Aorta (tissue), 5 donors: ENCODE results near the gene IFIT3. TPM values are rescaled to one million over a fixed set of nuclear protein-coding genes. Genes with fewer than 3 reads are reported as not detected.

Source experiments
- ATAC-seq: fragments of 200-7000 bp; cut with Tn5 transposase; one replicate; pipeline ENCODE4 v1.9.1; 2022; ENCODE audit warnings: moderate library complexity; ENCODE audit not compliant: low FRiP score
- DNase-seq, 2 donors: peaks; one replicate each; pipeline ENCODE4 v3.0.0-alpha.2; 2020
- H3K27ac ChIP-seq, 2 donors: one replicate each; pipeline ENCODE4 v1.5.1; 2013; ENCODE audit warnings: low read length in 2 of 2, mild to moderate bottlenecking in 2 of 2, moderate library complexity in 2 of 2, control low read depth in 1 of 2, inconsistent platforms in 1 of 2, low read depth in 1 of 2
- H3K27me3 ChIP-seq, 2 donors: one replicate each; pipeline ENCODE4 v1.6.1; 2013; ENCODE audit warnings: control low read depth in 1 of 2, low read length in 1 of 2, mild to moderate bottlenecking in 1 of 2, moderate library complexity in 1 of 2; ENCODE audit not compliant: insufficient read depth in 2 of 2, control insufficient read depth in 1 of 2
- H3K36me3 ChIP-seq, 2 donors: one replicate each; pipeline ENCODE4 v1.6.1; 2013; ENCODE audit warnings: control low read depth in 1 of 2, low read length in 1 of 2, mild to moderate bottlenecking in 1 of 2; ENCODE audit not compliant: insufficient read depth in 2 of 2, control insufficient read depth in 1 of 2
- H3K4me1 ChIP-seq, 2 donors: one replicate each; pipeline ENCODE4 v1.6.1; 2013; ENCODE audit warnings: low read length in 2 of 2, control low read depth in 1 of 2, mild to moderate bottlenecking in 1 of 2, moderate library complexity in 1 of 2; ENCODE audit not compliant: insufficient read depth in 2 of 2, control insufficient read depth in 1 of 2
- H3K4me3 ChIP-seq, 2 donors: one replicate each; pipeline ENCODE4 v1.5.1; 2013; ENCODE audit warnings: low read length in 2 of 2, control low read depth in 1 of 2, mild to moderate bottlenecking in 1 of 2
- H3K9me3 ChIP-seq: one replicate; pipeline ENCODE4 v1.6.1; 2013; ENCODE audit warnings: mild to moderate bottlenecking, low read length; ENCODE audit not compliant: control insufficient read depth
- WGBS, 2 donors: extraction: QIAGEN DNeasy Blood & Tissue Kit; methylation state at CpG; one replicate each; pipeline ENCODE4 v1.1.7; 2013; 5-methylcytosine and 5-hydroxymethylcytosine counted together
- intact Hi-C, 2 donors: fragments of 100-400 bp; cut with DNase I; formaldehyde crosslinking; loops; one replicate each; pipeline versions ENCODE4 v1.14.2 to v1.15.0; 2022
- polyA plus RNA-seq, 2 donors: library from polyadenylated mRNA; stranded (reverse); fragments of 200-250 nt; gene quantifications; one replicate each; pipeline ENCODE4 v1.2.3, GENCODE V29; 2013
- total RNA-seq, 2 donors: library from RNA; stranded (reverse); fragmentation: NEBNext Ultra II Directional; extraction: Animal tissue kit (Norgen Biotek cat#: 25700); gene quantifications; one replicate each; pipeline ENCODE4 v1.2.1, GENCODE V29; 2021
- donor health status: healthy with polysubstance abuse.
- donor health status: Bipolar disorder and iron deficiency.
- donor health status: DM: no; HTN: no; CAD: no.
- donor health status: DM: no; HTN: no; CAD: no.
- donor health status: DM: yes; HTN: yes; CAD: no.

IFIT3 gene
- total and polyA plus RNA-seq, 4 donors: 14.2 to 19.0 (median 15.4) TPM

- H3K9me3 ChIP-seq: no peaks in the 10 kb centered on the region
- no peak within 1 kb of the TSS for H3K27ac ChIP-seq
- ATAC-seq (no peak), DNase-seq (no peak)
- H3K4me3 ChIP-seq: no peak within 1 kb of the TSS
- 94% methylated on average over 5 of the region's 5 CpGs for WGBS, 2 donors
- H3K4me1 ChIP-seq: peaks cover 6 to 7% of the 10 kb centered on the region in 2 donors
- intact Hi-C loops: no loop called here
- no peaks in the 10 kb centered on the region for H3K36me3 ChIP-seq
- no peaks in the 10 kb centered on the region for H3K27me3 ChIP-seq
Measured at GRCh38 chr10:89377705-89378637, 50.2 kb downstream of the IFIT3 start, which contains the start of gene IFIT1B. Gene IFIT1B (plus strand): TSS chr10:89378056. CDS start chr10:89378136, 80 bp downstream.

- intact Hi-C loops: no loop called here
- Histone ChIP-seq H3K36me3 (no peaks in the 10 kb centered on the region), H3K4me1 (peaks cover 6 to 7% of the 10 kb centered on the region in 2 donors), H3K27me3 (no peaks in the 10 kb centered on the region), H3K9me3 (no peaks in the 10 kb centered on the region), H3K27ac (no peak overlapping the region), H3K4me3 (no peak overlapping the region)
- ATAC-seq (no peak), DNase-seq (no peak)
Measured at GRCh38 chr10:89379103-89379502, 51.3 kb downstream of the IFIT3 start.

GRCh38 chr10:89382757-89383156 is 55.0 kb downstream of the IFIT3 start:
- DNase-seq: no peak
- intact Hi-C loops: no loop called here
- no peak overlapping the region for H3K4me3 ChIP-seq
- no peaks in the 10 kb centered on the region for H3K9me3 ChIP-seq
- no peak for ATAC-seq
- no peaks in the 10 kb centered on the region for H3K36me3 ChIP-seq
- H3K27me3 ChIP-seq: no peaks in the 10 kb centered on the region
- H3K27ac ChIP-seq: no peak overlapping the region
- 85 to 88% methylated on average over 1 of the region's 1 CpG for WGBS, 2 donors
- no peaks in the 10 kb centered on the region for H3K4me1 ChIP-seq

- Histone ChIP-seq H3K27ac (no peak overlapping the region), H3K9me3 (no peaks in the 10 kb centered on the region), H3K4me3 (no peak overlapping the region), H3K27me3 (no peaks in the 10 kb centered on the region), H3K4me1 (no peaks in the 10 kb centered on the region), H3K36me3 (no peaks in the 10 kb centered on the region)
- 82 to 93% methylated on average over 4 of the region's 4 CpGs for WGBS, 2 donors
- no peak for DNase-seq
- intact Hi-C loops: no loop called here
- ATAC-seq: no peak
Measured at GRCh38 chr10:89384474-89385340, 56.9 kb downstream of the IFIT3 start.

- intact Hi-C loops: no loop called here
- no peaks in the 10 kb centered on the region for H3K36me3 ChIP-seq
- H3K27ac ChIP-seq: no peak overlapping the region
Measured at GRCh38 chr10:89388806-89389205, 61.0 kb downstream of the IFIT3 start.

GRCh38 chr10:89389254-89389653 is 61.5 kb downstream of the IFIT3 start:
- WGBS, 2 donors: 83 to 86% methylated on average over 1 of the region's 1 CpG
- H3K4me1 ChIP-seq: peaks cover 1 to 3% of the 10 kb centered on the region in 2 donors
- no peak for DNase-seq
- H3K4me3 ChIP-seq: no peak overlapping the region
- no peaks in the 10 kb centered on the region for H3K27me3 ChIP-seq
- no peak overlapping the region for H3K27ac ChIP-seq
- no peaks in the 10 kb centered on the region for H3K36me3 ChIP-seq
- ATAC-seq: no peak
- H3K9me3 ChIP-seq: no peaks in the 10 kb centered on the region
- intact Hi-C loops: no loop called here

More at GRCh38 chr10:89388806-89389205, 61.0 kb downstream of the IFIT3 start:
- H3K9me3 ChIP-seq: no peaks in the 10 kb centered on the region
- H3K4me3 ChIP-seq: no peak overlapping the region
- DNase-seq (no peak), ATAC-seq (no peak)
- 31 to 42% methylated on average over 2 of the region's 2 CpGs for WGBS, 2 donors
- peaks cover 1 to 3% of the 10 kb centered on the region in 2 donors for H3K4me1 ChIP-seq
- H3K27me3 ChIP-seq: no peaks in the 10 kb centered on the region

Other genes starting within 250 kb of the IFIT3 start
- gene CH25H, start 120.7 kb upstream of the IFIT3 start, total RNA-seq: 1 to 10 TPM; 1.7 to 2.4 TPM
- 1 to 10 TPM in 1 of 2 donors, not detected in 1; 1.0 TPM for gene CH25H, start 120.7 kb upstream of the IFIT3 start, polyA plus RNA-seq
- gene LIPA, start 76.2 kb upstream of the IFIT3 start, total RNA-seq: 10 to 100 TPM; 55.5 to 83.3 TPM
- gene LIPA, start 76.2 kb upstream of the IFIT3 start, polyA plus RNA-seq: 10 to 100 TPM; 26.3 to 58.0 TPM
- 10 to 100 TPM in 1 of 2 donors, 1 to 10 TPM in 1; 4.6 to 11.9 TPM for gene IFIT2, start 26.0 kb upstream of the IFIT3 start, total RNA-seq
- gene IFIT2, start 26.0 kb upstream of the IFIT3 start, polyA plus RNA-seq: 10 to 100 TPM; 10.8 to 11.3 TPM
- gene IFIT1B, start 50.1 kb downstream of the IFIT3 start, total RNA-seq: under 1 TPM; 0.16 to 0.87 TPM
- gene IFIT1B, start 50.1 kb downstream of the IFIT3 start, polyA plus RNA-seq: not detected
- gene IFIT1, start 64.6 kb downstream of the IFIT3 start, total RNA-seq: 10 to 100 TPM; 13.2 to 17.9 TPM
- gene IFIT1, start 64.6 kb downstream of the IFIT3 start, polyA plus RNA-seq: 10 to 100 TPM; 13.6 to 17.7 TPM
- 10 to 100 TPM; 18.5 to 19.0 TPM for gene IFIT5, start 86.6 kb downstream of the IFIT3 start, total RNA-seq
- gene IFIT5, start 86.6 kb downstream of the IFIT3 start, polyA plus RNA-seq: 10 to 100 TPM; 13.3 to 14.3 TPM
- gene SLC16A12, start 207.6 kb downstream of the IFIT3 start, total RNA-seq: under 1 TPM; 0.21 to 0.45 TPM
- gene SLC16A12, start 207.6 kb downstream of the IFIT3 start, polyA plus RNA-seq: 1 to 10 TPM in 1 of 2 donors, under 1 TPM in 1; 0.63 to 6.7 TPM